HCT116 (cell line): ENCODE data around the gene KLHL6. TPM values are rescaled to one million over a fixed set of nuclear protein-coding genes. Genes with fewer than 3 reads are reported as not detected.

ENCODE experiments used
- ATAC-seq: fragments of 200-7000 bp; cut with Tn5 transposase; 2 replicates; pipeline ENCODE4 v1.9.1; 2020; ENCODE audit warnings: mild to moderate bottlenecking, moderate library complexity
- BruUV-seq: library from RNA; stranded (reverse); fragments of 400-500 nt; replicated peaks from 2 replicates; lab custom pipeline; 2021; lab: Mats Ljungman, UMichigan
- CTCF ChIA-PET: fragments of 300-600 bp; sonication (Branson Sonifier 250); formaldehyde crosslinking; loops from one replicate; lab custom pipeline; 2021; ENCODE audit warnings: antibody characterized with exemption; lab: Charles Lee
- POLR2A ChIA-PET: fragments of 300-600, 350-600 bp; sonication (Branson Sonifier 250); formaldehyde crosslinking; loops from one replicate; lab custom pipeline; 2021; ENCODE audit warnings: antibody characterized with exemption; lab: Charles Lee
- RAD21 ChIA-PET, 2 experiments: fragments of 300-600 bp; sonication (Branson Sonifier 250); formaldehyde crosslinking; loops; one replicate each; lab custom pipeline; 2023; ENCODE audit warnings: low total read pairs in 2 of 2; ENCODE audit not compliant: uncharacterized antibody in 2 of 2, unreplicated experiment in 2 of 2, low non-redundant PET in 1 of 2; lab: Charles Lee
- DNase-seq: peaks from one replicate; pipeline ENCODE4 v3.0.0-alpha.2; 2010; ENCODE audit warnings: low read depth, low spot score
- H2AFZ ChIP-seq: fragments of 200-600 bp; shearing (Covaris generic), sonication (generic); 2 replicates; pipeline ENCODE4 v1.6.1; 2017; ENCODE audit warnings: low read depth, mixed run types, mixed read lengths, antibody characterized with exemption, low read length; ENCODE audit not compliant: poor library complexity, severe bottlenecking
- H3K27ac ChIP-seq: 2 replicates; pipeline ENCODE4 v1.5.1; 2012; ENCODE audit warnings: low read depth, low read length
- H3K27me3 ChIP-seq: fragments of 200-600 bp; sonication (generic); 2 replicates; pipeline ENCODE4 v1.6.1; 2016; ENCODE audit warnings: mixed run types, low read length, mixed read lengths; ENCODE audit not compliant: insufficient read depth
- H3K36me3 ChIP-seq, 2 experiments: fragments of 200-500 bp in 1 of 2; fragments of 200-600 bp in 1 of 2; sonication (Bioruptor generic) in 1 of 2; sonication (generic) in 1 of 2; 2 replicates each; pipeline versions ENCODE4 v1.5.1 to v1.6.1; 2014 to 2016; ENCODE audit warnings: low read length in 2 of 2, inconsistent platforms in 1 of 2, mixed read lengths in 1 of 2, mixed run types in 1 of 2; ENCODE audit not compliant: insufficient read depth in 2 of 2, control insufficient read depth in 1 of 2
- H3K4me1 ChIP-seq, 2 experiments: fragments of 200-600 bp in 1 of 2; sonication (generic) in 1 of 2; 2 replicates each; pipeline versions ENCODE4 v1.5.1 to v1.6.1; 2012 to 2017; ENCODE audit warnings: low read length in 2 of 2, inconsistent platforms in 1 of 2, mild to moderate bottlenecking in 1 of 2, mixed read lengths in 1 of 2, mixed run types in 1 of 2, moderate library complexity in 1 of 2; ENCODE audit not compliant: insufficient read depth in 2 of 2, control insufficient read depth in 1 of 2
- H3K4me2 ChIP-seq: fragments of 200-600 bp; sonication (generic); 2 replicates; pipeline ENCODE4 v1.6.1; 2017; ENCODE audit warnings: mixed run types, low read length, mixed read lengths
- H3K4me3 ChIP-seq, 2 experiments: fragments of 200-600 bp in 1 of 2; sonication (generic) in 1 of 2; replicated peaks in 1 of 2; 2 replicates each; pipeline ENCODE4 v1.5.1; 2011 to 2016; ENCODE audit warnings: low read length in 2 of 2, control low read depth in 1 of 2, low read depth in 1 of 2, mild to moderate bottlenecking in 1 of 2, mixed read lengths in 1 of 2, mixed run types in 1 of 2
- H3K79me2 ChIP-seq: fragments of 200-600 bp; sonication (generic); 2 replicates; pipeline ENCODE4 v1.6.1; 2017; ENCODE audit warnings: mild to moderate bottlenecking, mixed run types, low read length, moderate library complexity, mixed read lengths; ENCODE audit not compliant: insufficient read depth
- H3K9ac ChIP-seq: fragments of 200-600 bp; sonication (generic); 2 replicates; pipeline ENCODE4 v1.6.1; 2016; ENCODE audit warnings: low read length, mixed read lengths
- H3K9me2 ChIP-seq: fragments of 200-600 bp; sonication (generic), shearing (Covaris generic); 2 replicates; pipeline ENCODE4 v1.6.1; 2017; ENCODE audit warnings: mixed run types, mild to moderate bottlenecking, moderate library complexity; ENCODE audit not compliant: insufficient read depth
- H3K9me3 ChIP-seq, 2 experiments: fragments of 200-500 bp in 1 of 2; fragments of 200-600 bp in 1 of 2; sonication (Bioruptor generic) in 1 of 2; sonication (generic) in 1 of 2; 2 replicates each; pipeline ENCODE4 v1.6.1; 2014 to 2017; ENCODE audit warnings: low read length in 2 of 2, mixed read lengths in 2 of 2, inconsistent platforms in 1 of 2, low read depth in 1 of 2, mild to moderate bottlenecking in 1 of 2, mixed run types in 1 of 2, moderate library complexity in 1 of 2; ENCODE audit not compliant: control insufficient read depth in 1 of 2, insufficient read depth in 1 of 2
- H4K20me1 ChIP-seq: fragments of 200-600 bp; sonication (generic), shearing (Covaris generic); 2 replicates; pipeline ENCODE4 v1.6.1; 2017; ENCODE audit warnings: mixed run types, mild to moderate bottlenecking, moderate library complexity; ENCODE audit not compliant: insufficient read depth
- CBX3 ChIP-seq: IDR thresholded peaks from 2 replicates; pipeline ENCODE4 v1.6.1; 2012; ENCODE audit warnings: low read depth
- CEBPB ChIP-seq: IDR thresholded peaks from 2 replicates; pipeline ENCODE4 v1.6.1; 2012; ENCODE audit warnings: low read depth
- CTCF ChIP-seq, 3 experiments: fragments of 200-600 bp in 1 of 3; sonication (generic) in 1 of 3; IDR thresholded peaks in 2 of 3; conservative IDR thresholded peaks in 1 of 3; 2 replicates each; pipeline ENCODE4 v1.5.1; 2012 to 2017; ENCODE audit warnings: low read depth in 2 of 3, low read length in 2 of 3, antibody characterized with exemption in 1 of 3, borderline replicate concordance in 1 of 3, control low read depth in 1 of 3, mild to moderate bottlenecking in 1 of 3, mixed read lengths in 1 of 3, mixed run types in 1 of 3, moderate library complexity in 1 of 3; ENCODE audit not compliant: insufficient read depth in 1 of 3
- EGR1 ChIP-seq: IDR thresholded peaks from 2 replicates; pipeline ENCODE4 v1.6.1; 2012; ENCODE audit warnings: low read depth
- EZH2 ChIP-seq: fragments of 200-600 bp; sonication (generic); IDR thresholded peaks from 2 replicates; pipeline ENCODE4 v1.6.1; 2017; ENCODE audit warnings: antibody characterized with exemption, mixed run types
- FOSL1 ChIP-seq: IDR thresholded peaks from 2 replicates; pipeline ENCODE4 v1.6.1; 2012; ENCODE audit warnings: low read depth
- JUND ChIP-seq: IDR thresholded peaks from 2 replicates; pipeline ENCODE4 v1.6.1; 2012
- POLR2A ChIP-seq: IDR thresholded peaks from 2 replicates; pipeline ENCODE4 v1.7.0; 2011; ENCODE audit warnings: borderline replicate concordance; ENCODE audit not compliant: insufficient read depth, insufficient read length; ENCODE audit errors: extremely low read depth
- POLR2AphosphoS5 ChIP-seq: IDR thresholded peaks from 2 replicates; pipeline ENCODE4 v1.6.1; 2011; ENCODE audit warnings: mild to moderate bottlenecking, low read depth, low read length, moderate library complexity
- RAD21 ChIP-seq: IDR thresholded peaks from 2 replicates; pipeline ENCODE4 v1.6.1; 2012; ENCODE audit warnings: low read depth, mild to moderate bottlenecking
- SP1 ChIP-seq: IDR thresholded peaks from 2 replicates; pipeline ENCODE4 v1.6.1; 2012; ENCODE audit warnings: low read depth
- SRF ChIP-seq: IDR thresholded peaks from 2 replicates; pipeline ENCODE4 v1.6.1; 2012; ENCODE audit warnings: low read depth
- TCF7L2 ChIP-seq: IDR thresholded peaks from 2 replicates; pipeline ENCODE4 v1.7.0; 2011; ENCODE audit warnings: borderline replicate concordance, inconsistent platforms; ENCODE audit not compliant: insufficient read depth, insufficient read length; ENCODE audit errors: extremely low read depth
- YY1 ChIP-seq: IDR thresholded peaks from 2 replicates; pipeline ENCODE4 v1.6.1; 2011; ENCODE audit warnings: low read length, low read depth, moderate library complexity, mild to moderate bottlenecking; ENCODE audit not compliant: insufficient replicate concordance; ENCODE audit errors: extremely low read depth
- ZBTB33 ChIP-seq: IDR thresholded peaks from 2 replicates; pipeline ENCODE4 v1.6.1; 2011; ENCODE audit warnings: mild to moderate bottlenecking, low read length, moderate library complexity; ENCODE audit not compliant: insufficient replicate concordance; ENCODE audit errors: extremely low read depth
- intact Hi-C: fragments of 100-400 bp; cut with micrococcal nuclease; formaldehyde crosslinking; loops from 2 replicates; pipeline ENCODE4 v1.10.0; 2022
- total RNA-seq: library from RNA; stranded (reverse); gene quantifications from one replicate; pipeline ENCODE4 v1.2.1, GENCODE V29; 2021; ENCODE audit not compliant: unreplicated experiment
- TF ChIP-seq, protein P1 (sequence below): IDR thresholded peaks from 2 replicates; pipeline ENCODE4 v1.6.1; 2012
- TF ChIP-seq, protein P2 (sequence below): IDR thresholded peaks from 2 replicates; pipeline ENCODE4 v1.6.1; 2012

KLHL6 gene
- total RNA-seq, 1 experiment from 2014 or later = 0.15 TPM

GRCh38 chr3:183448369-183449128 lies 107.0 kb downstream of the KLHL6 start:
- intact Hi-C loops = no loop called here
- peak overlapping the region; percentile 87 to 90 for H3K4me3 ChIP-seq
- H3K9ac ChIP-seq = no peak overlapping the region; the same call in 1 of the 2 replicates
- DNase-seq (no peak), ATAC-seq (no peak)
- no peaks in the 10 kb centered on the region for H4K20me1 ChIP-seq
- H3K4me1 ChIP-seq = peaks cover 0 to 13% of the 10 kb centered on the region in 2 experiments; a peak in 2 of 4 replicates
- H3K79me2 ChIP-seq = no peaks in the 10 kb centered on the region
- H3K4me2 ChIP-seq = peak overlapping the region; percentile 96
- BruUV-seq = no TSS peak
- peaks cover 0 to under 1% of the 10 kb centered on the region in 2 experiments; a peak in 1 of 4 replicates for H3K9me3 ChIP-seq
- no peaks in the 10 kb centered on the region for H3K9me2 ChIP-seq
- no peak overlapping the region for H2AFZ ChIP-seq
- ChIA-PET RAD21 (no interaction called here), CTCF (no interaction called here), POLR2A (interaction anchor here (1.6 kb wide), 1 partner anchor 21 kb away, joined by 3 read pairs; no protein-coding TSS in a partner anchor)
- H3K36me3 ChIP-seq = no peaks in the 10 kb centered on the region
- no peaks in the 10 kb centered on the region for H3K27me3 ChIP-seq
- TF ChIP-seq CBX3 (no peak), SRF (no peak), EGR1 (no peak), SP1 (no peak), TCF7L2 (no peak), FOSL1 (no peak), ZBTB33 (no peak), POLR2AphosphoS5 (no peak), EZH2 (no peak), CTCF (IDR thresholded peaks at IDR 0.05 in 2 of 3, conservative IDR thresholded peaks at IDR 0.05 in 1 of 3; ENCODE audit: borderline replicate concordance in 1 of 3, insufficient read depth in 1 of 3, low read depth in 2 of 3, low read length in 2 of 3) (no peak), POLR2A (no peak), RAD21 (no peak), YY1 (no peak), CEBPB (no peak), JUND (no peak)
- TF ChIP-seq, protein P1, sequence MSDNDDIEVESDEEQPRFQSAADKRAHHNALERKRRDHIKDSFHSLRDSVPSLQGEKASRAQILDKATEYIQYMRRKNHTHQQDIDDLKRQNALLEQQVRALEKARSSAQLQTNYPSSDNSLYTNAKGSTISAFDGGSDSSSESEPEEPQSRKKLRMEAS = no peak
- TF ChIP-seq, protein P2, sequence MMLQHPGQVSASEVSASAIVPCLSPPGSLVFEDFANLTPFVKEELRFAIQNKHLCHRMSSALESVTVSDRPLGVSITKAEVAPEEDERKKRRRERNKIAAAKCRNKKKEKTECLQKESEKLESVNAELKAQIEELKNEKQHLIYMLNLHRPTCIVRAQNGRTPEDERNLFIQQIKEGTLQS = no peak
- no peak overlapping the region for H3K27ac ChIP-seq
